ENCODE measurements around the gene PSMB8.
A peak's percentile ranks its signal among the peaks of the same experiment; 100 is the strongest.

PSMB8 gene

GRCh38 chr6:32855467-32856174, 11.8 kb upstream of the PSMB8 start:
- no peak for DNase-seq

DNA sequence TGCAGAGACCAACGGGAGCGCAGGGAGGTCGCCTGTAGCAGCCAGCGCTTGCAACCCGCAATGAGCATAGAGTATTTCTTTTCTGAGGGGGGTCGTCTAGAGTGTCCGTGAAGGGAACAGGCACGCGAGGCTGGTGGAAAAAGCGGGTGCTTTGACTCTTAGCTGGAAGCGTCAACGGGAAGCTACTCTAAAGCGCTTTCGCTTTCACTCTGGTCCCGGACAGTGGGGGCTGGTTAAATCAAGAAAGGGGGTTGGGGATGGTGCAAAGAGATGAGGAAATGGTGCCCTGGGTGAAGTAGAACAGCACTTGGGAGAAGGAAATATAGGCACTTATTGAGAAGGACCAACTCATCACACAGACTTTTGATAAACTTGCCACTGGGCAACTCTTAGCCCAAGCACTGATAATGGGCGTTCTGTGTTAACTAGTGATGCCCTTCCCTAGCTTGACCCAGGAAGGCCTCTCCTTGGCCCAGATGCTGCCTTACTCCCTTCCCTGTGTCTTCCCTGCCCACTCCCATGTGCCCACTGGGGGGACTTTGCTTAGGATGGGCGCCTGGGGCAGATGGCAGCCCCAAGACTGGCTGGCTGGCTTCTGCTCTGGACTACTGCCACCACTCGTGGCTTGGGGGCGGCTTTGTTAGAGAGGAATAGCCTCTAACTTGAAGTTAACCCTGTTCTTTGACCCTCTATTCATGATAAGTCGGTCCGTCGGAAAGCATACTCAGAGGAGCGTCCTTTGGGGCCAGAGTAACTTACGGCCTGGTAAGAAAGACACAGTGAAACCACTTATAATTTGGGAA, 10.7 kb upstream of the PSMB8 start:
- peak in 2 of 4 experiments; percentile 39 to 46 for DNase-seq

GRCh38 chr6:32853541-32854375, 9.9 kb upstream of the PSMB8 start, which contains the start of the genes PSMB9 and TAP1:
PSMB9 (plus strand) TSS chr6:32854192; CDS start chr6:32854230, 38 bp downstream.
TAP1 (minus strand) TSS chr6:32853704; CDS start chr6:32853636, 68 bp downstream.
- peak; percentile 85 to 92 (median 90) for DNase-seq

DNA sequence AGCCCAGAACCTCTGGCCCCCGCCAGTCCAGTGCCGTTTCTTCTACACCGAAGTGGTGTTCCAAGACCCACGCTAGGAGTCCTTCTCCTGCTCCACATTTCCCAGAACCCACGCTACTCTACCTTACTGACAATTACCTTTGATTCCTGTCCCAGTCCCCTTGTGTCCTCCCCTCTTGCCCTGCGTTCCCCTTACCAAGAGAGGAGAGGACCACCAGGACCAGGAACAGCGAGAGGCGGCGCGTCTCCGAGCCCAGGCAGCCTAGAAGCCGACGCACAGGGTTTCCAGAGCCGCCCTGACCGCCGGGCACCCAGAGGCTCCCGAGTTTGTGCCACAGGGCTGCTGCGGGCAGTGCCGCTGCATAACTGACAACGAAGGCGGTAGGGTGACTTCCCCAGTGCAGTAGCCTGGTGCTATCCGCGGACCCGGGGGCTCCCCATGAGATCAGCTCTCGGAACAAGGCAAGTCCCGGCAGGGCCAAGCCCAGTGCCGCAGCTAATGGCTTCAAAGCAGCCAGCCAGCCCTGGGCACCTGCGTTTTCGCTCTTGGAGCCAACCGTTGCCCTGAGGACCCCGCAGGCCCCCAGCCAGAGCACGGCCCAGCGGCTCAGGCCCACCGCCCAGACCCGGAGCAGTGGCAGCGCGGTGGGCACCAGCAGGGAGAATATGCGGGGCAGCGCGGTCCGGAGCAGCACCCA, 9.1 kb upstream of the PSMB8 start:
- peak; percentile 31 to 42 (median 36) for DNase-seq

GRCh38 chr6:32852018-32852843, 8.4 kb upstream of the PSMB8 start:
- DNase-seq: peak in 1 of 4 experiments; percentile 29

DNA sequence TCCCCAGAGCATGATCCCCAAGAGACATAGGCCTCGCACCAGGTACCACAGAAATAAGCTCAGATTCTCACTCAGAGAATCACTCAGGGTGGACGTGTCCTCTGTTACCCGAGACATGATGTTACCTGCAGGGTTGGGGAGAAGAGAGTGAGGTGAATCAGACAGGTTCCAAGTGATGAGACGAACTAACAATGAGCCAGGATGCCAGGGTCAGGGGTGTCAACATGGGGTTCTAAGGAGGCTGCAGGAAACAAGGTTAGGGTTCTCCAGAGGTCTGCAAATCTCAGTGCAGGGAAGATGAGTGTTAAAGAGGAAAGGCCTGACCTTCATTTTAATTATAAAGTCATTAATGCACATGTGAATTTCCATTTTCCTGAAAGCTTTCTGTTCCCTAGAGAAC, 7.2 kb upstream of the PSMB8 start:
- no peak for DNase-seq

- no peak for DNase-seq
These were observed 5.3 kb upstream of the PSMB8 start for GRCh38 chr6:32849126-32849525.

- no peak for DNase-seq
These were observed 3.9 kb upstream of the PSMB8 start for GRCh38 chr6:32847795-32848194.

GRCh38 chr6:32847004-32847403, 3.2 kb upstream of the PSMB8 start:
- no peak for DNase-seq

- DNase-seq: peak in 1 of 4 experiments; percentile 8
These were observed 1.6 kb upstream of the PSMB8 start for GRCh38 chr6:32845384-32845884.

DNA sequence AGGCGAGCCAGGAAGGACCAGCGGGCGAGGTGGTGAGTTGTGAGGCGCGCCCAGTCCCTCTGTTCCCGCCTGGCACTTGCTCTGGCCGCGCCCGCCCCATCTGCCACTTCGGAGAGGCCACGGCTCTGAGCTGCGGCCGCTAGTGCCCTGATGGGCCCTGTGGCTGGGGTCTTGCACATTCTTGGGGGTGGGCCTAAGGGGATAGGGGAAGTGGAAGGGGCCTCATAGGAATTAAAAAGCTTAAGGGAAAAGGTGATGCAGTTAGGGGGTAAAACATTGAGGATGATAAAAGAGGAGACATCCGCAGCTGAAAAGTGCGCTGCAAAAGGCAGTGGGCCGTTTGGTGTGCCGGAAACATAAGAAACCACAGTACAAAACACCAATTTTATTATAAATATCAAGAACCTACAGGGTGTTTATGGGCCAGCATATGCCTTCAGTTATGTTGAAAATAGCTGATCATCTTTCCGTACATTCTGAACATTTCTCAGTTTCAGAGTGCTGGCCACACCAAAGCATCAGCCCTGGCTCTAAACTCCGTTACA, 1.1 kb upstream of the PSMB8 start:
- peak in 1 of 4 experiments; percentile 27 for DNase-seq

- DNase-seq: no peak
These were observed 392 bp downstream of the PSMB8 start for GRCh38 chr6:32843331-32843978.

- DNase-seq: no peak
These were observed 1.2 kb downstream of the PSMB8 start for GRCh38 chr6:32842690-32843089.

GRCh38 chr6:32842021-32842650, 1.7 kb downstream of the PSMB8 start:
- no peak for DNase-seq

DNA sequence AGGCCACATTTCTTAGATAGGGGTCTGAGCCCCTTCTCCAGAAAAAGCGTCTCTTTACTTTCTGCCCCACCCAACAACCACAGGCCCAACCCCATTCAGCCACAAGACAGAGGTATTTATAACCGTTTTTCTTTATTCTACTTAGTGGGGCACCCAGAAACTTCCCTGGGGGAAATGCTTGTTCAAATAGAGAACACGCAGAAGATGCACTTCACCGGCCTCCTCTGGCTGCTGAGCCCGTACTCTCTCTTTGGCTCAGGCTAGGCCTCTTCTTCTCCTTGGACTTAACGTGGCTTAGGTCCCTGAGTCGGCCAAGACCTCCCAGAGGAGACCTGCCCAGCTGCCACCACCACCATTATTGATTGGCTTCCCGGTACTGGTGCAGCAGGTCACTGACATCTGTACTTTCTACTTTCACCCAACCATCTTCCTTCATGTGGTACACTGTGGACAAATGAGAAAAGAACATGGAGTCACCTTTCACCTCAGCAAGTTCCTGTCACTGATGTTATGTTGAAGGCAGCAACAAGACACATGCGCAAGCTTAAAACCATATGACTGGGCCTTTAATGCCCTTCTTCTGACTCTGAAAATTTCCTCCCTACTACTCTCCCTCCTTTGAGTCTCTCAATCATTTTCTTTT, 3.1 kb downstream of the PSMB8 start:
- DNase-seq: no peak

GRCh38 chr6:32839356-32839755, 4.5 kb downstream of the PSMB8 start:
- DNase-seq: no peak

DNA sequence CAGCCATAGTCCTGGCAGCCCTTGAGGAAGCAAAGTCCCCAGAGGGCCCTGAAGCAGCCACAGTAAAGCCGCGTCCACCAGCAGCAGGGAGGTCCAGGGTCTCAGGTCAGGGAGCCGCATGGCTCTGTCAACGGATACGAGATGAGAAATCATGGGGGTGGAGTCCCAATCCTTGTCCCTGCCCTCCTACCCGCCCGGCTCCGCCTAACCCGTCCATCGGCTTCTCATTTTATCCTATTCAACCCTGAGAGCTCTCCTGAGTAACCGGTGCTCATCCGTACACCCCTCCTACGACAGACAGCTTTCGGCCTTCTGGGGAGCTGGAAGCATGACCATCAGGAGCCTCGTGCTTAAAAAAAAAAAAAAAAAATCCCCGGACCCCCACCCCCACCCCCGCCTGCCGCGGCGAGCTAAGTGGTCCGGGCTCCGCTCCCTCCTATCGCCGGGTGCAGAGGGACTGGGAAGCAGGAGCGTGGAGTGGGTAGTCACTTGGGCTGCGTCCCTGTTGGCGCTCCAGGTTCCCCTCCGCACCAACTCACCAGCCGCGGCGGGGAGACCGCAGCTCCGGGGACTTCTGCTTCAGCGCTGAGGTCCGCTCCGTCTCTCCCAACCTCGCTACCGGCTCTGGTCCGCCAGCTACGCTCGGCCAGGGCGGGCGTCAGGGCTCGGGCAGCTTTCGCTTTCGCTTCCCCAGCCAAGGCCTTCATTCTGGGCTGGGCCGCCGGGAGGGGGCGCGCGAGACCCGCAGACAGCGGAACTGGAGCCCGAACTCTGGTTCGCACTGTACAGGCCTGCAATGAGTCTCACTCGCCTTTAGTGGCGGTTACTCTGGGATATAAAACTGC, 5.5 kb downstream of the PSMB8 start, which contains the start of gene TAP2:
Gene TAP2, minus strand, starts transcription at position 626 of the 845 bp plus-strand sequence. Its CDS starts 506 bp downstream, at position 120.
- peak; percentile 97 to 98 (median 98) for DNase-seq

GRCh38 chr6:32837651-32838113, 6.2 kb downstream of the PSMB8 start:
- DNase-seq: no peak

Data from activated CD4-positive, CD25-positive, alpha-beta regulatory T cell (primary cell).